Bronchial smooth muscle cell (primary cell): ENCODE data around the gene ORC1. TPM values are rescaled to one million over a fixed set of nuclear protein-coding genes. Genes with fewer than 3 reads are reported as not detected.

Source experiments
- total RNA-seq: library from RNA; depleted of rRNA; stranded (reverse); fragments of >200 nt; gene quantifications from 2 replicates; pipeline ENCODE4 v1.2.1, GENCODE V29; 2014

ORC1 gene
- total RNA-seq, result 0.17 and 0.95 TPM in 2 replicates

DNA sequence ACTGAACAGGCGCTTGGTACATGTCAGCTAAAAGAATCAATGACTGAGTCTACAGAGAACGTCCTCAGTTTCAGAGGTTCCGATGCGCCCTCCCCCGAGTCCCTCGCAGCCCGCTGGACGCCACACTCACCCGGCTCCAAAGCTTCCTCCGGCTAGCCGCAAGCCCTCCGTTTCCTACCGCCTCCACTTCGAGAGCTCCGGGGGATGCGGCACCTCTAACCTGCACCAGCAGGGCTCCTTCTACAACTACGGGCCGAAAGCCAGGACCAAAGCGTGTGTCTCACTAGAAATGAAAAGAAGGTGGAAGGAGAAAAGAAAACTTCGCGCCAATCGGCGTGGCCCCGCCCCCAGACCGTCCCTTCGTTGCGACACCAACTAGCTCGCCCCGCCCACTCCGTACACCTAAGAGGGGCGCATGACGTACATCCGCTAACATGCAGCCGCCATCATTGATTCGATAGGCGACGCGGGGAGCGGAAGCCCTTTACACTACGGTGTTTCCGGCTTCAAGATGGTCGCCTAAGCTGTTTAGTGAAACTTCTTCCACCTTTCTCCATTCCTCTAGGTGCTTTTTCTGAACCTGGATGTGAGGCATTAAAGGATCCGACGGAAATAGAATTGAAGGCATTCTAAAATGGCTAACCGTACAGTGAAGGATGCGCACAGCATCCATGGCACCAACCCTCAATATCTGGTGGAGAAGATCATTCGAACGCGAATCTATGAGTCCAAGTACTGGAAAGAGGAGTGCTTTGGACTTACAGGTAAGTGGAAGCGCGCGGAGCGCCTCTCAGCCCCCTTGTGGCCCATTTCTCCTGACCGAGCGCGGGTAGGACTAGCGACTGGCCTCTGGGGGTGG, at the start of gene ORC1, which contains the start of gene PRPF38A:
TSS of gene ORC1 (minus strand) at position 308 of the 859 bp plus-strand sequence. CDS start 2,200 bp downstream, outside the sequence.
TSS of gene PRPF38A (plus strand) at position 487 of the 859 bp plus-strand sequence. CDS start at position 635, 148 bp downstream.

DNA sequence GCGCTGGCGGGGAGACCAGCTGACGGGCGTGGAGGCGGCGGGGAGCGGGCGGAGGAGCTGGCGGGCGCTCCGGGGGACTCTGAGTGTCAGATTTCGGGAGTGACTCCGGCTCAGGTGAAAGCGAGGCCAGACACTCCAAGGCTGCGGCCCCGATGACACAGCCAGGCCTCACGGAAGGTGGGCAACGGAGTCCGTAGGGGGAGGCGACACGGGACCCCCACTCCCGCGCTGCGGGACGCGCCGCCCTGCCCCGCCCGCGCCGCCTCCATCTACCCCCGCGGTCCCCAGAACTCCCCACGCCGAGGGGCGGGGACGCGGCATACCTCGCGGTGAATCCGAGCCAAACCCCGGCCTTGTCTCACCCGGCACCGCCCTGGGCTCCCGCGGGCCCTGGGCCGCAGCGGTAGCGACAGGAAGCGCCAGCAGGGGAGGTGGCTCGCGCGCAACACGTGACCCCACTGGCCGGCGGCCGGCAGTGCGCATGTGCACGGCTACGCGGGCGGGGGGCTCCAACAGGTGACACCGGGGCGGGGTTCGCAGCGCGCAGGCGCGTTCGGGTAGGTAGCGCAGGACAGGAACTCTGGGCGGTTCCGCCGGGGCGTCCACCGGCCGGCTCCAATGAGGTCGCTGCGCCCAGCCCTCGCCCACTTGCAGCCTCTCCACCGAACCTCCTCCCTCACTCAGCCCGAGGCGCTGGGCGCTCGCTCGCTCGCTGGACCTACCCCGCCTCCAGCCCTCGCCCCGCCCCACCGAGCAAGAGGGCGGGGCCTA, 38.3 kb downstream of the ORC1 start, which contains the start of gene CC2D1B:
TSS of gene CC2D1B (minus strand) at position 460 of the 771 bp plus-strand sequence. CDS start 1,585 bp downstream, outside the sequence.

Other genes starting within 250 kb of the ORC1 start
- 17.2 and 21.0 TPM in 2 replicates for gene CC2D1B, start 38.2 kb downstream of the ORC1 start, total RNA-seq
- gene PRPF38A, start 179 bp upstream of the ORC1 start, total RNA-seq, result 6.5 and 6.9 TPM in 2 replicates
- 23.0 and 26.5 TPM in 2 replicates for gene TUT4, start 148.7 kb upstream of the ORC1 start, total RNA-seq
- 27.0 and 47.3 TPM in 2 replicates for gene GPX7, start 197.9 kb upstream of the ORC1 start, total RNA-seq
- gene SHISAL2A, start 228.7 kb upstream of the ORC1 start, total RNA-seq, result not detected in 2 replicates